ENCODE measurements around the gene SENP6.
A peak's percentile ranks its signal among the peaks of the same experiment; 100 is the strongest.
"Not testable (repeated sequence)": the region's sequence is repeated elsewhere in the genome, so short reads cannot be mapped to it uniquely, and the experiment has no call there.

The SENP6 gene

DNA sequence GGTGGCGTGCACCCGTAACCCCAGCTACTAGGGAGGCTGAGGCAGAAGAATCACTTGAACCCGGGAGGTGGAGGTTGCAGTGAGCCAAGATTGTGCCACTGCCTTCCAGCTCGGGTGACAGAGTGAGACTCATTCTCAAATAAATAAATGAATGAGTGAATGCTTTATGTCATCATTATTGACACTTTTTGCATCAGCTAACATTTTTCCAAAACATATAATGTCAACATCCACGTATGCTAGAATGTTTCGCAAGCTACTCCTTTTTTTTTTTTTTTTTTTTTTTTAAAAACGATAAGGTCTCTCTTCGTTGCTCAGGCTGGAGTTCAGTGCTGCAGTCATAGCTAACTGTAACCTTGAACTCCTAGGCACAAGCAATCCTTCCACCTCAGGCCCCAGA lies 72.2 kb downstream of the SENP6 start:
- no peak for DNase-seq

DNA sequence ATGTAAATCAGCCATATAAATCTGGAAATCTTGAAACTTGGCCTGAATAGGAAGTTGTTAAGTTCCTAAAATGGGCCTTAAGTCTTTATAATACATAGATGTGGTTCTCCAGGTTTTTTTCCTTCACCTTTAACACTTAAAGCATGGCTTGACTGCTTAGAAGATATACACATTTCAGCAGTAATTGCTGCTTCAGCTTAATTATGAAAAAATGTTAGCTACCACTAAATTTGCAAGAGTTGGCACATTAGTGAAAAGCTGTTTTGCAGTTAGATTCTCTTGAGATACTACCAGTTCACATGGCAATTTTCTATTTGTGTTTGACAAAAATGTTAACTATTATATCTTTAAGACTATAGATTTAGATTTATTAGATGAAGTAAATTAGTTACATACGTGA lies 74.7 kb downstream of the SENP6 start:
- DNase-seq, result no peak

GRCh38 chr6:75682548-75682947 lies 80.9 kb downstream of the SENP6 start:
- not testable (repeated sequence) for DNase-seq

DNA sequence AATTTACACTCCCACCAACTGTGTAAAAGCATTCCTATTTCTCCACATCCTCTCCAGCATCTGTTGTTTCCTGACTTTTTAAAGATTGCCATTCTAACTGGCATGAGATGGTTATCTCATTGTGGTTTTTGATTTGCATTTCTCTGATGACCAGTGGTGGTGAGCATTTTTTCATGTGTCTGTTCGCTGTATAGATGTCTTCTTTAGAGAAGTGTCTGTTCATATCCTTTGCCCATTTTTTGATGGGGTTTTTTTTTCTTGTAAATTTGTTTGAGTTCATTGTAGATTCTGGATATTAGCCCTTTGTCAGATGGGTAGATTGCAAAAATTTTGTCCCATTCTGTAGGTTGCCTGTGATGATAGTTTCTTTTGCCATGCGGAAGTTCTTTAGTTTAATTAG lies 81.3 kb downstream of the SENP6 start:
- not testable (repeated sequence) for DNase-seq

DNA sequence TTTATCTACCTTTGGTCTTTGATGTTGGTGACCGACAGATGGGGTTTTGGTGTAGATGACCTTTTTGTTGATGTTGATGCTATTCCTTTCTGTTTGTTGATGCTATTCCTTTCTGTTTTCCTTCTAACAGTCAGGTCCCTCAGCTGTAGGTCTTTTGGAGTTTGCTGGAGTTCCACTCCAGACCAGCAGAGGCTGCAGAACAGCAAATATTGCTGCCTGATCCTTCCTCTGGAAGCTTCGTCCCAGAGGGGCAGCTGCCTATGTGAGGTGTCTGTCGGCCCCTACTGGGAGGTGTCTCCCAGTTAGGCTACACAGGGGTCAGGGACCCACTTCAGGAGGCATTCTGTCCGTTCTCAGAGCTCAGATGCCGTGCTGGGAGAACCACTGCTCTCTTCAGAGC lies 85.9 kb downstream of the SENP6 start:
- not testable (repeated sequence) for DNase-seq

DNA sequence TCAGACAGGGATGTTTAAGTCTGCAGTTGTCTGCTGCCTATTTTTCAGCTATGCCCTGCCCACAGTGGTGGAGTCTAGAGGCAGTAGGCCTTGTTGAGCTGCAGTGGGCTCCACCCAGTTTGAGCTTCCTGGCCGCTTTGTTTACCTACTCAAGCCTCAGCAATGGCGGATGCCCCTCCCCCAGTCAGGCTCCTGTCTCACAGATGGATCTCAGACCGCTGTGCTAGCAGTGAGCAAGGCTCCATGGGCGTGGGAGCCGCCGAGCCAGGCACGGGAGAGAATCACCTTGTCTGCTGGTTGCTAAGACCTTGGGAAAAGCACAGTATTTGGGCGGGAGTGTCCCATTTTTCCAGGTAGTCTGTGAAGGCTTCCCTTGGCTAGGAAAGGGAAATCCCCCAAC lies 86.3 kb downstream of the SENP6 start:
- DNase-seq, result not testable (repeated sequence)

GRCh38 chr6:75689576-75689975 lies 87.9 kb downstream of the SENP6 start:
- DNase-seq, result no peak

DNA sequence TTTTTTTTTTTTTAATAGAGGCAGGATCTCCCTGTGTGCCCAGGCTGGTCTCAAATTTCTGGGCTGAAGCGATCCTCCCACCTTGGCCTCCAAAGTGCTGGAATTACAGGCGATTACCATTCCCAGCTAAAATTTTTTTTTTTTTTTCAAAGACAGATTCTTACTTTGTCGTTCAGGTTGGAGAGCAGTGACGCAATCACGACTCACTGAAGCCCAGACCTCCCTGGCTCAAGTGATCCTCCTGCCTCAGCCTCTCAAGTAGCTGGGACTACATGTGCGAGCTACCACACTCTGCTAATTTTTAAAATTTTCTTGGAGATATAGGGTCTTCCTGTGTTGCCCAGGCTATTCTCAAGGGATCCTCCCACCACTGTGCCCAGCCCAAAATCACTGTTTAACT lies 89.3 kb downstream of the SENP6 start:
- no peak for DNase-seq

GRCh38 chr6:75693534-75693933 lies 91.9 kb downstream of the SENP6 start:
- no peak for DNase-seq

DNA sequence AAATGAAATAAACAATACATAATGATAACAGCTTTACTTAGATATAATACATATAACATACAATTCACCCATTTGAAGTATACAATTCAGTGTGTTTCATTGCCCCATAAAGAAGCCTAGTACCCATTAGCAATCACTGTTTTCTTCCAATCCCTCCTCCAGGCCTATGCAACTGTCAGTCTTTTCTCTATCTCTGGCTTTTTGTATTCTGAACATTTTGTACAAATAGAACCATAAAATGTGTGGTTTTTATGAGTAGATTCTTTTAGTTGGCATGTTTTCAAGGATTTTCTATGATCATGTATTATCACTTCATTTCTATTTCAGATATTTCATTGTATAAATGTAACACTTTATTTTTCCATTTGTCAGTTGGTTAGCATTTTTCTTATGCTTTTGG lies 92.7 kb downstream of the SENP6 start:
- DNase-seq, result no peak

- not testable (repeated sequence) for DNase-seq
Measured at GRCh38 chr6:75708334-75708733, 106.7 kb downstream of the SENP6 start.

GRCh38 chr6:75711173-75711572 lies 109.5 kb downstream of the SENP6 start:
- DNase-seq, result no peak

DNA sequence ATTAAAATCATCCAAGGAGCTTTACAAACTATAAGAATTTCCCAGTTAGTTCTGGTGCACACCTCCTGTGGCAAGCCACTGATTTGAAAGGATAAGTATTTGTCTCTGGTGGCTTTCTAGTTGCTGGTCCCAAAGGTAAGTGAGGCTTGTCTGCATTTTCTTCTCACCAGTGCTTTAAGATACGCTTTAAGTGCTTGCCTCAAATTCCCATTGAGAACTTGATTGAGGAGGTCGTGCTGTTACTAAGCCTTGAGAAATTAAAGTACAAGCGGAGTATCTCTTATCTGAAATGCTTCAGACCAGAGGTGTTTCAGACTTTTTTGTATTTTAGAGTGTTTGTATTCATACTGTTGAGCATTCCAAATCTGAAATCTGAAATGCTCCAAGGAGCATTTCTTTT lies 117.5 kb downstream of the SENP6 start:
- no peak for DNase-seq

DNA sequence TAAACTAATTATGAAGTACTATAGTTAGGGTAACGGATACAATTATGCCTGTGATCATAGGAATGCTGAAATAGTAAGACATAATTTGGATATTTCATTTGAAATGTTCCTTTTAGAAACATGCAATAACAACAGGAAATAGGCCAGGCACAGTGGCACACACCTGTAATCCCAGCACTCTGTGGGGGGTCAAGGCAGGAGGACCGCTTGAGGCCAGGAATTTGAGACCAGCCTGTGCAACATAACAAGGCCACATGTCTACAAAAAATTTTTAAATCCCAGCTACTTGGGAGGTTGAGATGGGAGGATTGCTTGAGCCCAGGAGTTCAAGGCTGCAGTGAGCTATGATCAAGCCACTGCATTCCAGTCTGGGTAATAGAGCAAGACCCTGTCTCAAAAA lies 121.7 kb downstream of the SENP6 start:
- no peak for DNase-seq

DNA sequence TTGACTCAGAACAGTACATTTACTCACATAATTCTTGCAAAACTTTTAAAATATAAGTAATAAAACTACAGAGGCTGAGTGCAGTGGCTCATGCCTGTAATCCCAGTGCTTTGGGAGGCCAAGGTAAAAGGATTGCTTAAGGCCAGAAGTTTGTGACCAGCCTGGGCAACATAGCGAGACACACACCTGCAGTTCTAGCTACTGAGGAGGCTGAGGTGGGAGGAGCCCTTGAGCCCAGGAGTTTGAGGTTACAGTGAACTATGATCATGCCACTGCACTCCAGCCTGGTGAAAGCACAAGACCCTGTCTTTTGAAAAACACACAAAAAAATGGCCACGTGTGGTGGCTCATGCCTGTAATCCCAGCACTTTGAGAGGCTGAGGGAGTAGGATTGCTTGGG lies 125.5 kb downstream of the SENP6 start:
- no peak for DNase-seq

DNA sequence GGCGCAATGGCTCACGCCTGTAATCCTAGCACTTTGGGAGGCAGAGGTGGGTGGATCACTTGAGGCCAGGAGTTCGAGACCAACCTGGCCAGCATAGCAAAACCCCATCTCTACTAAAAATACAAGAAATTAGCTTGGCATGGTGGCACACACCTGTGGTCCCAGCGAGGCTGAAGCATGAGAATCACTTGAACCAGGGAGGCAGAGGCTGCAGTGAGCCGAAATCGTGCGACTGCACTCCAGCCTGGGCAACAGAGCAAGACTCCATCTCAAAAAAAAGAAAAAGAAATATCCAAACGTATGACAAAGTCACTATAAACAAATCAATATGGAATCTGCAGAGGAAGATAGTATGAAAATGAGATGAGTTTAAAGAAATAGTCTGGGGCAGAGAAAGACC lies 129.3 kb downstream of the SENP6 start:
- DNase-seq, result not testable (repeated sequence)

DNA sequence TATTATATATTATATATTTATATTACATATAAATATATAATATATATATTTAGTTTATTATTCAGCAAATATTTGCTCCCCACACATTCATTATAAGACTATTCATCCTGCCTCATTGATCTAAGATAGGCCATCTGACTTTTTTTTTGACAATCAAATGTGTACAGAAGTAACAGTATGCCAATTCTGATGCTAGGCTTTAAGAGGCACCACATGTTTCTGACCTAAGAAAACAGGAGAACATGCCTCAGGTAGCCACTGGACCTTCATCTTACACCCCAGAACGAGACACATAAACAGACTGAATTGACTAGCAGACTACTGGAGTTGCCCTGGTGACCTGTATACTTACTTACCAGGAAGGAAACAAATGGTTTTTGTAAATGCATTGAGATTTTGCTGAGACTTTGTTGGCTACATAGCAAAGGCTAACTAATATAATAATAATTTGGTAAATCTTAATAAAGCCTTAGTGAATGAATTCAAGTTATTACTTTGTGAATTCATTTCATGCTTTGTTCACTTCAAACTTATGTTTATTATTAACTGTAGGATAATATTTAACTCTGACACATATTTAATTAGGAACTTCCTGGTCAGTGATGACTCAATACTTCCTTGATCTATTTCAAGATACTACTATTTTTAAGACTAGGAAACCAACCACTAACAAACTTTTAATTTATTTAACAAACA lies 134.0 kb downstream of the SENP6 start:
- DNase-seq, result no peak

DNA sequence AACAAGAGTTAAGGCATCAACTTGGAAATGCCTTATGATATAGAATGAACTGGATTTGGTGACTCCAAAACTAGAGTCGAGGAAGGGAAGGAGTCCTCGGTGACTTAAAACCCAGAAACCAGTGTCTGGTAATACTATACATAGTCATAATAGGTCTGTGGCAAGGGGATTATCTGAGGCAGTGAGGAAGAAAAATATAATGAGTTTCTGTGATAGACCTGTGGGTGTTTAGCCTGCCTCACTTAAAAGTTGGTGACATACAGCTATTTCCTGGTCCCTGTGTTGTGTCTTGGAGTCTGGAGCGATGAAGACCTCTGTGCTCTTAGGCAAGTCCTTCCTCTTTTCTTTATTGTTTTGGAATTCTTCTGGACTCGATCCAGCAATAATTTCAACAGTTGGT lies 142.3 kb downstream of the SENP6 start:
- no peak for DNase-seq

- no peak for DNase-seq
Measured at GRCh38 chr6:75745404-75745803, 143.7 kb downstream of the SENP6 start.

DNA sequence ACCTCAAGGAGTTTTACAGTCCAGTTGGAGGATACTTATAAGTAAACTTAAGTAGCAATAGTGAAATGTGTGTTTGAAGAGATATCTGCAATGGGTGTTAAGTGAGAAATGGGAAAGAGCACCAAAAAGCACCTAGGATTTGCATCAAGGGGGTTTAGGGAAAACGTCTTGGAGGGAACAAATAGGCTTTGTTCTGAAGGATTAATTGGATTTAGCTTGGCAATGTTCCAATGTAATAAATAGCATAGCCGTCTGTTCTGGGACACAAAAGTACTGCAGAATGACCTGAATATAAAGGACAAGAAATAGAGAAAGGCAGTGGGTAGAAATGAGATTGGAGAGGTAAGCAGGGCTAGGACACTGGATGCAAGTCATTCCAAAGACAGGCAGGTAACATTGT lies 144.5 kb downstream of the SENP6 start:
- no peak for DNase-seq

- DNase-seq, result no peak
Measured at GRCh38 chr6:75747152-75747992, 145.7 kb downstream of the SENP6 start.

DNA sequence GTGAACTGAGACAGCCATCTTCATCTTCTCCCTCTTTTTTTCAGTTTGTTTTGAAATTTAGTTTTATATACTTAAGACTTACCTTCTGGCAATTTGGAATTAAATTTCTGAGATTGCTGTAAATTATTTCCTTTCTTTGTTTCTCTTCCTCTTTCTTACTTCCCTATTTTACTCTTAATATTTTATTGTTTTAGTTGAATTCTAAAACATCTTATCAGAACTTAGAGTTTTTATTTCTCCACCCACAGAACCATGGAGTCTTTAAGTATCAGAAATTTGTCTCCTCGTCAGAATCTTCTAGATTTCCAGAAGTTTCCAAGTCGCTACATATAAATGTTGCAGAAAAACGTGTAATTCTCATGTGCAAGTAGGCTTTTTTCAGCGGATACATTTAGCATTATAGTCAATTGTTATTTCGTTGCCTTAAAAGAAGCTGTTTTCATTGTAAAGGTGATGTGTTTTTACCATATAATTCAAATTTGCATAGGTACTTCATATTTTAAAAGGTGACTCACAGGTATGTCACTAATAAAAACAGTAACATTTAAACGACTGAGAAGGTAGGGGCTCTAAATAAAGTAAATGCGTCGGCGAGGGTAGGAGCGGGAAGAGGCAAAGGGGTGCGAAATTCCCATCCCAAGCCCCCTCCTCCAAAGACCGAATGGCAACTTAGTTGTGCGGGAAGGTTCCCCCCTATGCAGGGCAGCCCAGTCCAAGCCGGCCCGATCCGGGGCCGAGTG lies 146.5 kb downstream of the SENP6 start:
- no peak for DNase-seq

DNA sequence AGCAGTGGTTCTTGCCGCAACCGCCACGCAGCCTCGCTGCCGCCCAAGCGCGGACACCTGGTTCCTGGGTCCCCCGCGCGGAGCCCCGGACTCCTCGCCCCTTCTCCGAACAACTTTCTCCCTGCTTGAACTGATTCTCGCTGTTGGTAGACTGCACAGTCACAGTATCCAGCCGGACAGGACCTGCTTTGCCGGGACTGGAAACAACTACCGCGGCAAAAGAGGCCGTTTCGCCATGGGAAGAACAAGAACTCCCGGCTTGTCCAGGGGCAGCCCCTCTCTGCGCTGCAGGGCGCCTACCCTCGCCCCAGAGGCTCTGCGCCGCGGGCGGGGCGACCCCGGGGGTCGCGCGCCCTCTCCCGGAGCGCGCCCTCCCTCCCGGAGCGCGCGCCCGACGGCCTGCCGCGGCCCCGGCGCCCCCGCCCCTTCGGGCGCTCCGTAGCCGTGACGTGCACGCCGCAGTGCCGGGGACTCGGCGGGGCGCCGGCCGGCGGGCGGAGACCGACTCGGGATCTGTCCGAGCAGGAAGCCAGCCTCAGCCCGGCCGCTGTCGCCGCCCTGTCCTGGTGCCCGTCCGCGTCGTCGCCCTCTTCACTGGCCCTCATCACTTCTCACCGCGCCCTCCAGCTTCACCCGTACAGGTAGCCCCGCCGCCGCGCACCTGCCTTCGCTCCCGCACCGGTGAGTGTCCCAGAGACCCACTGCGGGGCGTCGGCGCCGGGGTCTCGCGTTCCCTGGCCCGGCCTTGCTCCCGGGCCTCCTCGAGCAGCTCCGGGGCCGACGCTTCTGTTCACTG lies 147.3 kb downstream of the SENP6 start, which contains the start of gene MYO6:
TSS of gene MYO6 (plus strand) at position 497 of the 796 bp plus-strand sequence. CDS start 68,309 bp downstream, outside the sequence.
- DNase-seq, result peak; percentile 81

Measured in NCI-H774 (cell line).